Common myeloid progenitor, CD34-positive (primary cell): ENCODE data around the gene KCNG2.

Experiments
- CTCF ChIA-PET: fragments of 350-600 bp; sonication (Branson Sonifier 250); formaldehyde crosslinking; loops from one replicate; lab custom pipeline; 2021; ENCODE audit warnings: antibody characterized with exemption; lab: Charles Lee
- POLR2A ChIA-PET: fragments of 350-600 bp; sonication (Branson Sonifier 250); formaldehyde crosslinking; loops from one replicate; lab custom pipeline; 2021; ENCODE audit warnings: antibody characterized with exemption; lab: Charles Lee
- DNase-seq, 3 donors: peaks; one replicate each; pipeline versions ENCODE4 v3.0.0 to v3.0.0-alpha.2; 2013
- H3K27ac ChIP-seq, 2 experiments: 1 replicate in 1 of 2; 2 replicates in 1 of 2; pipeline ENCODE4 v1.7.0; 2013; ENCODE audit warnings: inconsistent platforms in 2 of 2, low read length in 2 of 2, mild to moderate bottlenecking in 2 of 2, low read depth in 1 of 2, moderate library complexity in 1 of 2; ENCODE audit not compliant: severe bottlenecking in 2 of 2, insufficient read depth in 1 of 2, poor library complexity in 1 of 2
- H3K27me3 ChIP-seq, 5 experiments: replicated peaks in 2 of 5; 1 replicate in 3 of 5; 2 replicates in 2 of 5; pipeline versions ENCODE4 v1.6.1 to v1.7.0; 2013; ENCODE audit warnings: low read length in 4 of 5, mild to moderate bottlenecking in 2 of 5, moderate library complexity in 2 of 5, inconsistent platforms in 1 of 5; ENCODE audit not compliant: insufficient read depth in 5 of 5, control insufficient read depth in 4 of 5
- H3K36me3 ChIP-seq, 4 experiments: 1 replicate in 2 of 4; 2 replicates in 2 of 4; pipeline versions ENCODE4 v1.6.1 to v1.7.0; 2013; ENCODE audit warnings: low read length in 3 of 4, control low read depth in 1 of 4, mild to moderate bottlenecking in 1 of 4; ENCODE audit not compliant: control insufficient read depth in 4 of 4, insufficient read depth in 4 of 4
- H3K4me1 ChIP-seq, 4 experiments: 1 replicate in 3 of 4; 2 replicates in 1 of 4; pipeline versions ENCODE4 v1.6.1 to v1.7.1; 2013; ENCODE audit warnings: low read length in 3 of 4, mild to moderate bottlenecking in 3 of 4, control low read depth in 1 of 4, inconsistent platforms in 1 of 4, moderate library complexity in 1 of 4; ENCODE audit not compliant: control insufficient read depth in 4 of 4, insufficient read depth in 4 of 4; ENCODE audit errors: control extremely low read depth in 1 of 4
- H3K4me3 ChIP-seq, 7 experiments: 1 replicate in 4 of 7; 2 replicates in 3 of 7; pipeline versions ENCODE4 v1.5.1 to v1.7.0; 2013; ENCODE audit warnings: mild to moderate bottlenecking in 7 of 7, low read length in 6 of 7, moderate library complexity in 6 of 7, inconsistent platforms in 2 of 7, low read depth in 2 of 7, control low read depth in 1 of 7; ENCODE audit not compliant: insufficient read depth in 4 of 7, control insufficient read depth in 1 of 7; ENCODE audit errors: extremely low read depth in 1 of 7
- H3K9me3 ChIP-seq, 5 experiments: 1 replicate in 4 of 5; 2 replicates in 1 of 5; pipeline versions ENCODE4 v1.6.1 to v1.7.1; 2013; ENCODE audit warnings: low read length in 4 of 5, mild to moderate bottlenecking in 2 of 5, inconsistent platforms in 1 of 5, low read depth in 1 of 5, moderate library complexity in 1 of 5; ENCODE audit not compliant: control insufficient read depth in 4 of 5, insufficient read depth in 2 of 5; ENCODE audit errors: control extremely low read depth in 1 of 5
- WGBS: methylation state at CpG from one replicate; pipeline ENCODE4 v1.1.5; 2013; ENCODE audit not compliant: insufficient coverage; 5-methylcytosine and 5-hydroxymethylcytosine counted together

Gene KCNG2

DNA sequence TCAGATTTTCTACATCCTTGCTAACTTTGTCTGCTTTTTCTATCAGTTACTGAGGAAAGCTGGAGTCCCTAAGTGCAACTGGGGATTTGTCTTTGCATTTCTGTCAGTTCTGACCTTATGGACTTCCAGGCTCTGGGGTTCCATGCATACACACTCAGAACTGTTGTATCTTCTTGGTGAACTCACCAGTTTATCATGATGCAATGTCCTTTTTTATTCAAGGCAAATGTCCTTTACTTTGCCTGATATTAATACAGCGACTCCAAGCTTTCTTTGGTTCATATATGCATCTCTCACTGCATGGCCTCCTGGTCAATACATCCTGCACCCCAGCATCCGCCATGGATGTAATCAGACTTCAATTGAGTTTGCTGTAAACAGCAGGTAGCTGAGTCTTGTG lies 109.0 kb downstream of the KCNG2 start:
- POLR2A ChIA-PET = interaction anchor here (1.2 kb wide), 1 partner anchor 115 kb away, joined by 5 read pairs; no protein-coding TSS in a partner anchor

DNA sequence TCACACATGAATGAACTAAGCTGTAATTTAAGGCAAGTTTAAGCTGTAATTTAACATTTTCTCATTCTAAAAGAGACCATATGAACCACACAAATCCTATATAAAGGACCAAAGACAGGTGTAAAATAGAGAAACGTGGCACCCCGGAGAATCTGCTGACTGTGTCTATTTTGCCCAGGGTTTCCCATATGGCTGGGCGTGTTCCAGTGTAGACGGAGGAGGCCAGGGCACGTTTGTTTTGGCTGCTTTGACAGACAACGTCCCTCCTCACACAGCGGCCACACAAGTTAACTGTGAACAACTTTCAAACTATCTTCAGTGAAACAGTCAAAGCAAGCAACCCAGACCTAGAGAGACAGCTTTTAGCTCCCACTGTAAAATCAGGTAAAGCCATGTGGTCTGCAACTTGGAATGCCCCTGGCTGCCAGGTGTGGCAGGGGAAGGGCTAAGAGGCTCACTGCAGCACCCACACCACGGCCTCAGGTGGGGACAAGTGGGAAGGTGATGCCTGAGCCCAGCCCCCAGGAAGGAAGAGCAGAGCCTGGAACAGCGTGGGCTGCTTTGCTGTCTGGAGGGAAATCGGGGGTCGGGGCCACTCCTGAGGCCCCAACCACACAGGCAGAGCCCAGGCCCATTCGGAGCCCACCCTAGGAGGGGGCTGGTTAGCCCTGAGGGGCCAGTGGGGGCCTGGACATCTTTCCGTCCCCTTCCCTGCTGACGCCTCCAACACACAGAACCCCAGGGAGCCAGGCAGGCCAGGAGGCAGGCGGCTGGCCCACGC lies 113.0 kb downstream of the KCNG2 start:
- no peak overlapping the region for H3K4me3 ChIP-seq
- no peaks in the 10 kb centered on the region for H3K4me1 ChIP-seq
- H3K9me3 ChIP-seq = peaks cover 0 to 13% (median 9%) of the 10 kb centered on the region in 5 experiments
- H3K36me3 ChIP-seq = peaks cover 9 to 56% (median 33%) of the 10 kb centered on the region in 4 experiments
- CTCF ChIA-PET = no interaction called here
- no peaks in the 10 kb centered on the region for H3K27me3 ChIP-seq
- H3K27ac ChIP-seq = no peak overlapping the region
- POLR2A ChIA-PET = interaction anchor here (0.7 kb wide), 1 partner anchor 14 kb away, joined by 3 read pairs; no protein-coding TSS in a partner anchor
- WGBS = 90% methylated on average over 13 of the region's 16 CpGs
- no peak for DNase-seq

More for the DNA sequence above, 109.0 kb downstream of the KCNG2 start:
- no peak overlapping the region for H3K27ac ChIP-seq
- no peak for DNase-seq
- H3K36me3 ChIP-seq = peaks cover 11 to 61% (median 36%) of the 10 kb centered on the region in 4 experiments
- no peaks in the 10 kb centered on the region for H3K27me3 ChIP-seq
- H3K4me3 ChIP-seq = no peak overlapping the region
- 100% methylated on average over 2 of the region's 2 CpGs for WGBS
- peaks cover 0 to 17% (median 14%) of the 10 kb centered on the region in 5 experiments for H3K9me3 ChIP-seq
- CTCF ChIA-PET = interaction anchor here (1.4 to 1.6 kb wide), 2 partner anchors 11 to 30 kb away, joined by 3 to 4 read pairs; no protein-coding TSS in a partner anchor
- H3K4me1 ChIP-seq = no peaks in the 10 kb centered on the region

DNA sequence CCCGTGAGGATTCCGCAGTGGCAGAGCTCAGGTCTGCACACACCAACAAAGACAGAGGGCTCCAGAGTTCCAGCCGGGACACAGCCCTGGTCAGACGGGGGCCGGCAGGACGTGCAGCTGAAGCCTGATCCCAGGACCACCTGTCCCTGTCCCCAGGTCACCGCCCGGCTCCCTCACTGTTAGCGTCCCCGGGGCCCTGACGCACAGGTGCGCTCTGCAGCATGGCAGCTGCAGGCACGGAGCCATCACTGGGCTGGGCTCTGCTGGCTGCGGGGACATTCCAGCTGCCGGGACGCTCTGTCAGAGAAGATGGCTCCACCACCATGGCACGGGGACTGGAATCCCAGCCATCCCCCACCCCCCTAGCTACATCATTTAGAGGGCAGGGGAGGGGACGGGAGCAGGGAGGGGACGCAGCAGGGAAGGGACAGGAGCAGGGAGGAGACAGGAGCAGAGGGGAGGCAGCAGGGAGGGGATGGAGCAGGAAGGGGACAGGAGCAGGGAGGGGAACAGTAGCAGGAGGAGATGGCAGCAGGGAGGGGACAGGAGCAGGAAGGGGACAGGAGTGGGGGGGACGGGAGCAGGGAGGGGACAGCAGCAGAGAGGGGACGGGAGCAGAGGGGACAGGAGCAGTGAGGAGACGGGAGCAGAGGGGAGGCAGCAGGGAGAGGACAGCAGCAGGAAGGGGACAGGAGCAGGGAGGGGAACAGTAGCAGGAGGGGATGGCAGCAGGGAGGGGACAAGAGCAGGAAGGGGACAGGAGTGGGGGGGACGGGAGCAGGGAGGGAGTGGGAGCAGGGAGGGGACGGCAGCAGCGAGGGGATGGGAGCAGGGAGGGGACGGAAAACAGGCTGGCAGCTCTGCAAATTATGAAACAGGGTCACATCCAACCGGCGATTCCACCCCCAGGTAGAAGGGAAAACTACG lies 113.9 kb downstream of the KCNG2 start:
- no peak overlapping the region for H3K27ac ChIP-seq
- H3K27me3 ChIP-seq = no peaks in the 10 kb centered on the region
- WGBS = 98% methylated on average over 19 of the region's 29 CpGs
- no peak for DNase-seq
- peaks cover 0 to 20% (median 17%) of the 10 kb centered on the region in 5 experiments for H3K9me3 ChIP-seq
- H3K4me3 ChIP-seq = no peak overlapping the region
- POLR2A ChIA-PET = no interaction called here
- no peaks in the 10 kb centered on the region for H3K4me1 ChIP-seq
- CTCF ChIA-PET = no interaction called here
- H3K36me3 ChIP-seq = peaks cover 9 to 63% (median 41%) of the 10 kb centered on the region in 4 experiments

DNA sequence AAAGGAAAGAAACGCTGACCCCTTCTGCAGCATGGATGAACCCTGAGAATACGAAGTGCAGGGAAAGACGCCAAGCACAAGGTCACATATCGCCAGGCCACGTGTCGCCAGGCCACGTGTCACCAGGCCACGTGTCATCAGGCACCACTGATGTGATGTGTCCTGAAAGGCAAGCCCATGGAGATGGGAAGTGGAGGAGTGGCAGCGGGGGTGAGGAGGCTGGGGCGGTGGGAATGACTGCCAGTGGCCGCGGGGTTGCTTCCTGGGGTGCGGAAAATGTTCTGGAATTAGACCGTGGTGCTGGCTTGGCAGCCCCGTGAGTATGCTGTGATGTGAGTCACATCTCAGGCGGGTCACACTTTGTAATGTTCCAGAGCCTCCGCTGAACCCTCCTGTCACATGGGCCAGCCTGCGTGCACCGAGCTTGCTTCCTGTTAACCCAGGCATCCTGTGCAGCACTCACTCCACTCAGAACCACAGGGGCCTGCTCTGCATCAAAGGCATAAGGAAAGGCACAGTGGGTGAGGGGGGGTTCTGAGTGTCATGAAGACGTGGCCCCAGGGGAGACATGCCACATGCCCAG lies 114.8 kb downstream of the KCNG2 start:
- Histone ChIP-seq H3K4me3 (no peak overlapping the region), H3K4me1 (no peaks in the 10 kb centered on the region), H3K36me3 (peaks cover 15 to 70% (median 47%) of the 10 kb centered on the region in 4 experiments), H3K27me3 (no peaks in the 10 kb centered on the region), H3K27ac (no peak overlapping the region), H3K9me3 (peaks cover 0 to 28% (median 22%) of the 10 kb centered on the region in 5 experiments)
- CTCF ChIA-PET = interaction anchor here (1.0 to 1.3 kb wide), 2 partner anchors 13 to 22 kb away, joined by 3 read pairs; no protein-coding TSS in a partner anchor
- POLR2A ChIA-PET = interaction anchor here (0.7 kb wide), 1 partner anchor 43 kb away, joined by 3 read pairs; no protein-coding TSS in a partner anchor
- 95% methylated on average over 18 of the region's 20 CpGs for WGBS
- DNase-seq = peak in 2 of 3 donors; percentile 33 to 36

DNA sequence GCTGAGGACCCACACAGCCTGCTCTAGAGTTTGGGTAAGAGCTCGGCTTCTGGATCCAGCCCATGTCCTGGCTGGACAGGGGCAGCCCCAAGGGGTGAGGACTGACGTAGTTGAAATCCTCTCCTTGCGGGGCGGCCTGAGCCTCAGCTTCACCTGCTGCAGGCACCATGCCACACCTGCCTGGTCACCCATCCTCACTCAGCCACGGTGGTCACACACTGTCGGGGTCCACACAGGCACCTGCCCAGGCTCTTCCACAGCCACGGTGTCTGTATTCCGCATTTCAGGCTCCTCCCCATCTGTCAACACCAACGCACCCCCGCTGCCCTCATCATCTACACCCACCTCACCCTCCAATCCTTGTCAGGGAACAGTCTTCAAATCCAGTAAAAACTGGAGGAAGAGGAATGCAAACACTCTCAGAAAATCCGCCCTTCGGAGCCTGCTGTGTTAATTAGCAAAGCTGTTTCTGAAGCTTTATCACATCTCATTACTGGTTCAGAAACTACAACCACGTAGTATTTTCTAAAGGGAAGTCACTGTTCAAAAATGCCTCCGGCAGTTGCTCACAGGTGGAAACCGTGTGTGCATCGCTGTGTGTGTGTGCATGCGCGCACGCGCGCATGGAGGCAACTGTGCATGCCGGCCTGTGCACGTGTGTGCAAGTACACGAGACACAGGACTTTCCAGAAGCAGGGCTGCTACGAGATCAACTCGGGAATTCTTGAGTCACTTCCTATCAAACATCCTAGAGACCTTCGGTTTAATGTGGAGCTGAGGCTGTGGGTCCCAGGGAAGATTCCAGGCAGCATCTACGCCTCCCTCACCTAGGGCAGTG lies 115.5 kb downstream of the KCNG2 start:
- 96% methylated on average over 24 of the region's 28 CpGs for WGBS
- no peak for DNase-seq
- Histone ChIP-seq H3K4me3 (no peak overlapping the region), H3K27ac (no peak overlapping the region), H3K9me3 (peaks cover 0 to 32% (median 23%) of the 10 kb centered on the region in 5 experiments), H3K36me3 (peaks cover 16 to 75% (median 49%) of the 10 kb centered on the region in 4 experiments), H3K4me1 (no peaks in the 10 kb centered on the region), H3K27me3 (no peaks in the 10 kb centered on the region)
- POLR2A ChIA-PET = interaction anchor here (0.7 kb wide), 1 partner anchor 43 kb away, joined by 3 read pairs; no protein-coding TSS in a partner anchor
- CTCF ChIA-PET = interaction anchor here (1.0 to 1.3 kb wide), 2 partner anchors 12 to 22 kb away, joined by 3 read pairs; no protein-coding TSS in a partner anchor

DNA sequence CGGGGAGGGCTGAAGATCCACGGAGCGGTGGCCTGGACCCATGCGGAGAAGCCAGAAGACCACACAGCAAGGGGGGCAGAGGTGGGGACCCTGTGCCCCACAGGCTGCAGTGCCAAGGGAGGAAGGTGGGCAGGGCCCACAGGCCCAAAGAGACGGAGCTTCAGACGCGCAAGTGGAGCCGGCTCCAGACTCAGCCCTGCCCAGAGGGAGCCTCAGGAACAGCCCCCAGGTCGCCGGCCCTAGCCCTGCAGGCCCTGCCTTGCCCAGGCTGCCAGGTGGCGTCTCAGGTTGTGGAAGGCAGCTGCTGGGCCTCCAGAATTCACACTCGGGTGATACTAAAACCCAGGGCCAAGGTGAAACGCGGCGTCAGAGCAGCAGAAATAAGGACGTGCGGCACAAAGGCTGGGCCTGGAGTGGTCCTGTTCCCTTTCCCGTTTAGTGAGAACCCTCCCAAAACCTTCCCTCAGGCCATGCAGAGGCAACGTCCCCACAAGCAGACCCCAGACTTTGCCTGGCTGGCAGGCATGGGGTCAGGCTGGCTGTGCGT lies 116.9 kb downstream of the KCNG2 start:
- DNase-seq = no peak
- Histone ChIP-seq H3K4me1 (no peaks in the 10 kb centered on the region), H3K27ac (no peak overlapping the region), H3K27me3 (no peaks in the 10 kb centered on the region), H3K9me3 (peaks cover 0 to 32% (median 25%) of the 10 kb centered on the region in 5 experiments), H3K4me3 (no peak overlapping the region), H3K36me3 (peaks cover 19 to 76% (median 54%) of the 10 kb centered on the region in 4 experiments)
- CTCF ChIA-PET = interaction anchor here (0.6 kb wide), 1 partner anchor 9 kb away, joined by 3 read pairs; no protein-coding TSS in a partner anchor
- 95% methylated on average over 20 of the region's 20 CpGs for WGBS
- POLR2A ChIA-PET = no interaction called here
